Retinal pigment epithelial cell (primary cell): Measurements from ENCODE around the gene AKAP5.

Experiments
- DNase-seq: peaks from one replicate; pipeline ENCODE4 v3.0.0-alpha.2; 2010; ENCODE audit warnings: low read depth
- H3K4me3 ChIP-seq: 2 replicates; pipeline ENCODE4 v1.5.1; 2011; ENCODE audit warnings: mild to moderate bottlenecking, low read length, control low read depth, moderate library complexity
- CTCF ChIP-seq: conservative IDR thresholded peaks from 2 replicates; pipeline ENCODE4 v1.5.1; 2011; ENCODE audit warnings: low read depth, low read length, control low read depth, inconsistent platforms

The AKAP5 gene

GRCh38 chr14:64422005-64422404 lies 43.3 kb upstream of the AKAP5 start:
- TF ChIP-seq CTCF: no peak
- H3K4me3 ChIP-seq: no peak overlapping the region
- DNase-seq: no peak

- no peak overlapping the region for H3K4me3 ChIP-seq
These were observed 42.5 kb upstream of the AKAP5 start for GRCh38 chr14:64422756-64423155.

GRCh38 chr14:64423987-64424386 lies 41.3 kb upstream of the AKAP5 start:
- no peak overlapping the region for H3K4me3 ChIP-seq
- no peak for DNase-seq
- TF ChIP-seq CTCF: no peak

More at GRCh38 chr14:64422756-64423155, 42.5 kb upstream of the AKAP5 start:
- DNase-seq: no peak
- TF ChIP-seq CTCF: no peak

GRCh38 chr14:64434528-64434927 lies 30.8 kb upstream of the AKAP5 start:
- TF ChIP-seq CTCF: no peak
- H3K4me3 ChIP-seq: no peak overlapping the region
- no peak for DNase-seq

- peak; percentile 65 for DNase-seq
- H3K4me3 ChIP-seq: no peak overlapping the region
- no peak for TF ChIP-seq CTCF
These were observed 27.0 kb upstream of the AKAP5 start for GRCh38 chr14:64438181-64438841.

- TF ChIP-seq CTCF: no peak
- no peak for DNase-seq
- no peak overlapping the region for H3K4me3 ChIP-seq
These were observed 26.2 kb upstream of the AKAP5 start for GRCh38 chr14:64439141-64439540.

GRCh38 chr14:64440494-64440893 lies 24.8 kb upstream of the AKAP5 start:
- DNase-seq: no peak
- H3K4me3 ChIP-seq: no peak overlapping the region
- no peak for TF ChIP-seq CTCF
